DOHH2 (cell line): ENCODE measurements around the gene MMP8.

Experiments
- H3F3A ChIP-seq: fragments of 200-600 bp; sonication (generic), shearing (Covaris generic); 2 replicates; pipeline ENCODE4 v1.6.0; 2016; ENCODE audit warnings: antibody characterized with exemption, mild to moderate bottlenecking; ENCODE audit not compliant: control insufficient read depth, insufficient read depth
- H3K27ac ChIP-seq: fragments of 200-600 bp; sonication (generic); 2 replicates; pipeline ENCODE4 v1.5.1; 2014; ENCODE audit warnings: low read depth, mild to moderate bottlenecking, low read length, moderate library complexity
- H3K27me3 ChIP-seq: fragments of 200-600 bp; sonication (generic); 2 replicates; pipeline ENCODE4 v1.6.1; 2014; ENCODE audit warnings: mild to moderate bottlenecking, low read length, mixed read lengths; ENCODE audit not compliant: control insufficient read depth
- H3K36me3 ChIP-seq: fragments of 200-600 bp; sonication (generic); 2 replicates; pipeline ENCODE4 v1.6.1; 2014; ENCODE audit warnings: mild to moderate bottlenecking, low read length, moderate library complexity, mixed read lengths; ENCODE audit not compliant: control insufficient read depth
- H3K4me1 ChIP-seq: fragments of 200-600 bp; sonication (generic); 2 replicates; pipeline ENCODE4 v1.6.1; 2014; ENCODE audit warnings: mild to moderate bottlenecking, low read length, mixed read lengths; ENCODE audit not compliant: control insufficient read depth
- H3K4me2 ChIP-seq: fragments of 200-600 bp; sonication (generic); 2 replicates; pipeline ENCODE4 v1.6.0; 2014; ENCODE audit warnings: mild to moderate bottlenecking, low read length, moderate library complexity
- H3K4me3 ChIP-seq: fragments of 200-600 bp; sonication (generic); 2 replicates; pipeline ENCODE4 v1.5.1; 2014; ENCODE audit warnings: mild to moderate bottlenecking, low read length, mixed read lengths
- H3K79me2 ChIP-seq: fragments of 200-600 bp; sonication (generic); 2 replicates; pipeline ENCODE4 v1.6.1; 2014; ENCODE audit warnings: mild to moderate bottlenecking, low read length, mixed read lengths; ENCODE audit not compliant: control insufficient read depth
- H3K9me2 ChIP-seq: fragments of 200-600 bp; sonication (generic); replicated peaks from 2 replicates; pipeline ENCODE4 v1.6.1; 2014; ENCODE audit warnings: mild to moderate bottlenecking, low read length, mixed read lengths; ENCODE audit not compliant: control insufficient read depth
- H3K9me3 ChIP-seq: fragments of 200-600 bp; sonication (generic); 2 replicates; pipeline ENCODE4 v1.6.1; 2014; ENCODE audit warnings: antibody characterized with exemption, low read length, mixed read lengths; ENCODE audit not compliant: control insufficient read depth, insufficient read depth
- H4K20me1 ChIP-seq: fragments of 200-600 bp; sonication (generic); 2 replicates; pipeline ENCODE4 v1.6.0; 2014; ENCODE audit warnings: low read depth, mild to moderate bottlenecking, antibody characterized with exemption, low read length, moderate library complexity; ENCODE audit not compliant: control insufficient read depth, insufficient read depth
- CTCF ChIP-seq: fragments of 200-600 bp; sonication (generic); IDR thresholded peaks from one replicate; pipeline ENCODE4 v1.5.1; 2014; ENCODE audit warnings: antibody characterized with exemption, mild to moderate bottlenecking, low read depth, low read length; ENCODE audit not compliant: poor library complexity, severe bottlenecking
- EZH2phosphoT487 ChIP-seq: fragments of 200-600 bp; sonication (generic); IDR thresholded peaks from 2 replicates; pipeline ENCODE4 v1.6.1; 2017; ENCODE audit warnings: borderline replicate concordance, mild to moderate bottlenecking, antibody characterized with exemption, low read length, moderate library complexity, mixed read lengths

Gene MMP8

DNA sequence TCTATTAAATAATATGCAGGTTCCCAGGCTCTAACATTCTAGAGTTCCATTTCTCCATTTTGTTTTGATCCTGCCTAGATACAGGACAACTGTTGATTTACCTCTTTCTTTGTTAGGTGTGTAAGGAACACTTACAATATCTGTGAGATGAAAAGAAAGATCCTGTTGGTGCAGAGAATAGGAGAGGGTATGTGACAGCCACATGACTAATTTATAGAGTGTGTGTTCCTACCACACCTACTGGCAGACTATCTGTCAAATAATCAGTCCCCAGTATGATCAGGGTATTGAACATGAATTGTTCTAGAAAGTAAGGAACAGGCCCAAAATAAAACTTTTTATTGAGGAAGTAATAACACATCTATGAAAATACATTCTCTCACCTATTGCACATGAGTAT lies 45.4 kb upstream of the MMP8 start:
- no peak overlapping the region for H3K4me3 ChIP-seq
- TF ChIP-seq CTCF (no peak), EZH2phosphoT487 (no peak)
- H3K9me2 ChIP-seq: no peaks in the 10 kb centered on the region
- H3K79me2 ChIP-seq: no peaks in the 10 kb centered on the region
- no peaks in the 10 kb centered on the region for H3K9me3 ChIP-seq
- H3K36me3 ChIP-seq: no peaks in the 10 kb centered on the region
- H3K27ac ChIP-seq: no peak overlapping the region
- no peaks in the 10 kb centered on the region for H4K20me1 ChIP-seq
- no peaks in the 10 kb centered on the region for H3K4me1 ChIP-seq
- no peaks in the 10 kb centered on the region for H3K27me3 ChIP-seq
- H3K4me2 ChIP-seq: no peak overlapping the region
- H3F3A ChIP-seq: no peaks in the 10 kb centered on the region

DNA sequence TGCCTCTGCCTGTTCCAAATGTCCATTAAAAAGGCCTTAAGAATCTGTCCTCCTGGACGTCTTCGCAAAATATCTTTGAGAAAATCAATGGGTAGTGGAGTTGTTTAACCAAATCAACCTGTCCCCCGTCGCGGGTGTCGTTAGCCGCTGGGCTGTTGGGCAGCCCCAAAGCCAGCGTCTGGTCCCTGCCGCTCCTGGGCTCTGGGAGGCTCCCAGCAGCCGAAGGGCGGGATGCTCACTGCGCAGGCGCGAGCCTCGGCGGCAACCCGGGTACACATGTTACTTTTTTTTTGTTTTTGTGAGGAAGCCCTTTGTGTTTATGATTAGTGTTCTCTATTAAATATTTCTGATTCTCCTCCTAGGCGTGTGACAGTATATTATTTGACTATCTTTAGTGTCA lies 43.0 kb upstream of the MMP8 start:
- Histone ChIP-seq H3K9me3 (no peaks in the 10 kb centered on the region), H3K9me2 (no peaks in the 10 kb centered on the region), H3K4me3 (no peak overlapping the region), H3K36me3 (no peaks in the 10 kb centered on the region), H3K4me2 (no peak overlapping the region), H3K79me2 (no peaks in the 10 kb centered on the region), H4K20me1 (no peaks in the 10 kb centered on the region), H3K27me3 (no peaks in the 10 kb centered on the region; the same call in 1 of the 2 replicates), H3K4me1 (no peaks in the 10 kb centered on the region), H3K27ac (no peak overlapping the region), H3F3A (no peaks in the 10 kb centered on the region)
- no peak for TF ChIP-seq CTCF
- TF ChIP-seq EZH2phosphoT487: no peak

GRCh38 chr11:102763440-102763839 lies 38.7 kb upstream of the MMP8 start:
- Histone ChIP-seq H3K36me3 (no peaks in the 10 kb centered on the region), H3K27me3 (no peaks in the 10 kb centered on the region; the same call in 1 of the 2 replicates), H3K9me3 (no peaks in the 10 kb centered on the region), H3F3A (no peaks in the 10 kb centered on the region), H3K4me2 (no peak overlapping the region), H3K9me2 (no peaks in the 10 kb centered on the region), H4K20me1 (no peaks in the 10 kb centered on the region), H3K27ac (no peak overlapping the region), H3K79me2 (no peaks in the 10 kb centered on the region), H3K4me3 (no peak overlapping the region), H3K4me1 (no peaks in the 10 kb centered on the region)
- TF ChIP-seq EZH2phosphoT487 (no peak), CTCF (no peak)

- no peak overlapping the region for H3K4me3 ChIP-seq
- peaks cover 2% of the 10 kb centered on the region for H3K27me3 ChIP-seq
- H3K36me3 ChIP-seq: no peaks in the 10 kb centered on the region
- H3K79me2 ChIP-seq: no peaks in the 10 kb centered on the region
- no peaks in the 10 kb centered on the region for H3F3A ChIP-seq
- H3K4me2 ChIP-seq: no peak overlapping the region
- H3K9me3 ChIP-seq: no peaks in the 10 kb centered on the region
- H3K27ac ChIP-seq: no peak overlapping the region
- H3K9me2 ChIP-seq: no peaks in the 10 kb centered on the region
- no peaks in the 10 kb centered on the region for H4K20me1 ChIP-seq
- H3K4me1 ChIP-seq: peaks cover 5% of the 10 kb centered on the region; the same call in 1 of the 2 replicates
- TF ChIP-seq EZH2phosphoT487 (no peak), CTCF (no peak)
These were observed 37.6 kb upstream of the MMP8 start for GRCh38 chr11:102762361-102762767.
